Glutamatergic neuron (in vitro differentiated cells): Measurements from ENCODE around the gene CHIT1. TPM values are rescaled to one million over a fixed set of nuclear protein-coding genes. Genes with fewer than 3 reads are reported as not detected.

Experiments
- DNase-seq: peaks from one replicate; pipeline ENCODE4 v3.0.0; 2022
- H3K27ac Mint-ChIP-seq: one replicate; pipeline ENCODE4 v1.8.0; 2020; ENCODE audit warnings: mild to moderate bottlenecking, mixed read lengths, inconsistent platforms; ENCODE audit not compliant: unreplicated experiment
- H3K27me3 Mint-ChIP-seq: one replicate; pipeline ENCODE4 v1.8.0; 2020; ENCODE audit warnings: mild to moderate bottlenecking, moderate library complexity, mixed read lengths, inconsistent platforms; ENCODE audit not compliant: unreplicated experiment
- H3K36me3 Mint-ChIP-seq: one replicate; pipeline ENCODE4 v1.8.0; 2020; ENCODE audit warnings: mild to moderate bottlenecking, mixed read lengths, inconsistent platforms; ENCODE audit not compliant: unreplicated experiment
- H3K4me1 Mint-ChIP-seq: one replicate; pipeline ENCODE4 v1.8.0; 2020; ENCODE audit warnings: mild to moderate bottlenecking, low read depth, mixed read lengths, inconsistent platforms; ENCODE audit not compliant: unreplicated experiment
- H3K4me3 Mint-ChIP-seq: one replicate; pipeline ENCODE4 v1.8.0; 2020; ENCODE audit warnings: mild to moderate bottlenecking, mixed read lengths, inconsistent platforms; ENCODE audit not compliant: unreplicated experiment
- H3K9me3 Mint-ChIP-seq: one replicate; pipeline ENCODE4 v1.8.0; 2020; ENCODE audit warnings: mild to moderate bottlenecking, moderate library complexity, mixed read lengths, inconsistent platforms; ENCODE audit not compliant: unreplicated experiment
- CTCF ChIP-seq: fragments of 200-600 bp; sonication (generic); IDR thresholded peaks from one replicate; pipeline ENCODE4 v1.5.0; 2021; ENCODE audit not compliant: partially characterized antibody, unreplicated experiment
- total RNA-seq: library from RNA; stranded (reverse); fragmentation: NEBNext Ultra II Directional; extraction: Animal tissue kit (Norgen Biotek cat#: 25700); gene quantifications from one replicate; pipeline ENCODE4 v1.2.1, GENCODE V29; 2021; ENCODE audit not compliant: unreplicated experiment

CHIT1 gene
- total RNA-seq, 1 donor from 2014 or later: 0.10 TPM

- DNase-seq: no peak
- H3K9me3 Mint-ChIP-seq: peaks cover 10% of the 10 kb centered on the region
- peaks cover 11% of the 10 kb centered on the region for H3K27me3 Mint-ChIP-seq
- no peak for TF ChIP-seq CTCF
- peak overlapping the region; percentile 52 for H3K4me3 Mint-ChIP-seq
- peak overlapping the region; percentile 8 for H3K27ac Mint-ChIP-seq
- no peaks in the 10 kb centered on the region for H3K36me3 Mint-ChIP-seq
- H3K4me1 Mint-ChIP-seq: peaks cover 25% of the 10 kb centered on the region
Measured at GRCh38 chr1:203176273-203177035, 53.0 kb downstream of the CHIT1 start.

GRCh38 chr1:203175827-203176241 is 53.6 kb downstream of the CHIT1 start:
- H3K4me3 Mint-ChIP-seq: no peak overlapping the region
- H3K27me3 Mint-ChIP-seq: peaks cover 11% of the 10 kb centered on the region
- no peak overlapping the region for H3K27ac Mint-ChIP-seq
- TF ChIP-seq CTCF: no peak
- DNase-seq: no peak
- H3K9me3 Mint-ChIP-seq: peaks cover 10% of the 10 kb centered on the region
- H3K4me1 Mint-ChIP-seq: peaks cover 22% of the 10 kb centered on the region
- no peaks in the 10 kb centered on the region for H3K36me3 Mint-ChIP-seq

GRCh38 chr1:203175237-203175826 is 54.1 kb downstream of the CHIT1 start, which contains the start of gene MYBPH:
Gene MYBPH, minus strand, starts transcription at chr1:203175826. Its CDS starts 71 bp downstream, at chr1:203175755.
- Mint-ChIP-seq H3K9me3 (peaks cover 10% of the 10 kb centered on the region), H3K36me3 (no peaks in the 10 kb centered on the region), H3K27ac (peak within 1 kb of the TSS; percentile 8), H3K4me1 (peaks cover 19% of the 10 kb centered on the region), H3K27me3 (peaks cover 10% of the 10 kb centered on the region), H3K4me3 (no peak within 1 kb of the TSS)
- no peak for DNase-seq
- no peak for TF ChIP-seq CTCF

- peaks cover 19% of the 10 kb centered on the region for H3K4me1 Mint-ChIP-seq
- H3K27ac Mint-ChIP-seq: no peak overlapping the region
- no peak for DNase-seq
- TF ChIP-seq CTCF: no peak
- peaks cover 11% of the 10 kb centered on the region for H3K27me3 Mint-ChIP-seq
- no peak overlapping the region for H3K4me3 Mint-ChIP-seq
- no peaks in the 10 kb centered on the region for H3K36me3 Mint-ChIP-seq
- H3K9me3 Mint-ChIP-seq: peaks cover 8% of the 10 kb centered on the region
Measured at GRCh38 chr1:203174324-203174985, 55.0 kb downstream of the CHIT1 start.
